Measurements from ENCODE around the gene SMAD6. TPM values are rescaled to one million over a fixed set of nuclear protein-coding genes. Genes with fewer than 3 reads are reported as not detected.

The SMAD6 gene
- total RNA-seq, 2 donors from 2014 or later = 9.4 to 22.0 TPM

DNA sequence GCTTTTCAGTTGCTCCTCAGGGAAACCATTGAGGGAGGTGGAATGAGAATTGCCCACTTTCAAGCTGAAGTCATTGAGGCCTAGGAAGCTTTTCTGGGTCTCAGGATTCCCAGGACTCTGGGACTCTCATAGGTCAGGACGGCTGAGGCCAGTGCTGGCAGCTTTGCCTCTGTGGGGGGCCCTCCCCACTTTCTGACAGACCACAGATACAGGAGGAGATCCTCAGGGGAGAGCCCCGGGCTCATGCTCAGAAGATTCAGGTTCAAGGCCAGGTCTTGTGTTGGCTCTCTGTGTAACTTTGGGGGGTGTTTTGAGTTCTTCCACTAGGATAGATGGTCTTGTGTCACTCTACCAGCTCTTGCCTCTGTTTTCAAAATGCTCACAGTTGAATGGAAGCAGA is 50.0 kb downstream of the SMAD6 start:
- TF ChIP-seq, protein P1, sequence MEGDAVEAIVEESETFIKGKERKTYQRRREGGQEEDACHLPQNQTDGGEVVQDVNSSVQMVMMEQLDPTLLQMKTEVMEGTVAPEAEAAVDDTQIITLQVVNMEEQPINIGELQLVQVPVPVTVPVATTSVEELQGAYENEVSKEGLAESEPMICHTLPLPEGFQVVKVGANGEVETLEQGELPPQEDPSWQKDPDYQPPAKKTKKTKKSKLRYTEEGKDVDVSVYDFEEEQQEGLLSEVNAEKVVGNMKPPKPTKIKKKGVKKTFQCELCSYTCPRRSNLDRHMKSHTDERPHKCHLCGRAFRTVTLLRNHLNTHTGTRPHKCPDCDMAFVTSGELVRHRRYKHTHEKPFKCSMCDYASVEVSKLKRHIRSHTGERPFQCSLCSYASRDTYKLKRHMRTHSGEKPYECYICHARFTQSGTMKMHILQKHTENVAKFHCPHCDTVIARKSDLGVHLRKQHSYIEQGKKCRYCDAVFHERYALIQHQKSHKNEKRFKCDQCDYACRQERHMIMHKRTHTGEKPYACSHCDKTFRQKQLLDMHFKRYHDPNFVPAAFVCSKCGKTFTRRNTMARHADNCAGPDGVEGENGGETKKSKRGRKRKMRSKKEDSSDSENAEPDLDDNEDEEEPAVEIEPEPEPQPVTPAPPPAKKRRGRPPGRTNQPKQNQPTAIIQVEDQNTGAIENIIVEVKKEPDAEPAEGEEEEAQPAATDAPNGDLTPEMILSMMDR (IDR thresholded peaks at IDR 0.05) = no peak
- no peak overlapping the region for H3K4me3 ChIP-seq
- no peaks in the 10 kb centered on the region for H3K9me3 ChIP-seq
- intact Hi-C loops (cut with DNase I) = no loop called here
- no peak overlapping the region for H3K9ac ChIP-seq (ENCODE audit: low read depth in 2 of 2, low read length in 2 of 2)
- H3K36me3 ChIP-seq = no peaks in the 10 kb centered on the region
- no peaks in the 10 kb centered on the region for H3K4me1 ChIP-seq
- no peak overlapping the region for H3K27ac ChIP-seq
- no peak for DNase-seq
- no peaks in the 10 kb centered on the region for H3K27me3 ChIP-seq

DNA sequence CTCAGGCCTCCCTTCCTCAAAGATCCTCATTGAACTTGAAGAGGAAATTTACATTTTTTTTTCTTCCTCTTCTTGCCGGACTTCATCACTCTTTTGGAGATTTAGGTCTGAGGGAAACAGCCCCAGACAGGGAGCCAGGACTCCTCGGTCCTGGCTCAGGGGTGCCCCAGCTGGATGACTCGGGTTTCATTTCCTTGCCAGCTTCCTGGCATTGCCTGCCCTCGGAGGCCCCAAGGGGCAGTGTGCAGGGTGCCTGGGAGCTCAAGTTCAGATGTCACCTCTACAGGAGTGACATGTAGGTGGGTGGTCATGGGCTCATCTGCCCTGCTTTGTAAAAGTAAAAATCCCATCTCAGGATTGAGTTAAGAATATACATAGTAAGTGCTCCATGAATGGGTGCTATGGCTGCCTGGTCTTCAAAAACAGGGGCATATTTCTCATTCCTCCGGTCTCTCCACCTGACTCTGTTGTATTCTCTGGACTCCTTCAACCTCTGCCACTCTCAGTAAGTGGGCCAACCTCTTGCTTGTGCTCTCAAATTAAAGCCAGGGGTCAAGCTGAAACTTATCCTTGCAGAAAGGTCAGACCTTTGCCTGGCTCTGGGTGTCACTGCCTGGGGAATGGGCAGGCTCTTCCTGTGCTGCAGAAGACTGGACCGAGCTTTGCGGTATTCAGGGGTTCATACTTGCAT is 51.8 kb downstream of the SMAD6 start:
- Histone ChIP-seq H3K4me3 (no peak overlapping the region), H3K36me3 (no peaks in the 10 kb centered on the region), H3K4me1 (no peaks in the 10 kb centered on the region), H3K9ac (ENCODE audit: low read depth in 2 of 2, low read length in 2 of 2) (no peak overlapping the region), H3K27me3 (no peaks in the 10 kb centered on the region), H3K9me3 (no peaks in the 10 kb centered on the region), H3K27ac (no peak overlapping the region)
- TF ChIP-seq, protein P1 (IDR thresholded peaks at IDR 0.05) = no peak
- no peak for DNase-seq
- intact Hi-C loops (cut with DNase I) = no loop called here

DNA sequence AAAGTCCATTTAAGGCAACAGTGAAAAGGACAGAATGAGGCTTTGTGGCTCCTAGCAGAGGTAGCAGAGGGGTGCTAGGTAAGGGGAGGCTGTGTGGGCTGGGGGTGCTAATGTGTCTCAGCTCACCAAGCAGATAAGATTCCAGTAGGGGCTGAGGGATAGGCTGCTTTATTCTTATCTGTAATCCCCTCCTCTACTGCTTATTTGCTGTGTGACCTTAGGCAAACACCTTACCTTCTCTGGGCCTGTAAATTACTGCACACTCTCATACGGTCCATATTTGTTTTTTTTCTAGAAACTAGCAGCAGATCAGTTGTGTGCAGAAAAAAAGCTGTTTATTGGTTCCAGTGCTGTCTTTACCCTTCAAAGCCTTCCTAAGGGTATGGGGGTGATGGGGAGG is 52.8 kb downstream of the SMAD6 start:
- no peaks in the 10 kb centered on the region for H3K4me1 ChIP-seq
- DNase-seq = no peak
- H3K9ac ChIP-seq (ENCODE audit: low read depth in 2 of 2, low read length in 2 of 2) = no peak overlapping the region
- no peak overlapping the region for H3K27ac ChIP-seq
- H3K36me3 ChIP-seq = no peaks in the 10 kb centered on the region
- H3K4me3 ChIP-seq = no peak overlapping the region
- intact Hi-C loops (cut with DNase I) = no loop called here
- H3K27me3 ChIP-seq = no peaks in the 10 kb centered on the region
- TF ChIP-seq, protein P1 (IDR thresholded peaks at IDR 0.05) = no peak
- no peaks in the 10 kb centered on the region for H3K9me3 ChIP-seq

DNA sequence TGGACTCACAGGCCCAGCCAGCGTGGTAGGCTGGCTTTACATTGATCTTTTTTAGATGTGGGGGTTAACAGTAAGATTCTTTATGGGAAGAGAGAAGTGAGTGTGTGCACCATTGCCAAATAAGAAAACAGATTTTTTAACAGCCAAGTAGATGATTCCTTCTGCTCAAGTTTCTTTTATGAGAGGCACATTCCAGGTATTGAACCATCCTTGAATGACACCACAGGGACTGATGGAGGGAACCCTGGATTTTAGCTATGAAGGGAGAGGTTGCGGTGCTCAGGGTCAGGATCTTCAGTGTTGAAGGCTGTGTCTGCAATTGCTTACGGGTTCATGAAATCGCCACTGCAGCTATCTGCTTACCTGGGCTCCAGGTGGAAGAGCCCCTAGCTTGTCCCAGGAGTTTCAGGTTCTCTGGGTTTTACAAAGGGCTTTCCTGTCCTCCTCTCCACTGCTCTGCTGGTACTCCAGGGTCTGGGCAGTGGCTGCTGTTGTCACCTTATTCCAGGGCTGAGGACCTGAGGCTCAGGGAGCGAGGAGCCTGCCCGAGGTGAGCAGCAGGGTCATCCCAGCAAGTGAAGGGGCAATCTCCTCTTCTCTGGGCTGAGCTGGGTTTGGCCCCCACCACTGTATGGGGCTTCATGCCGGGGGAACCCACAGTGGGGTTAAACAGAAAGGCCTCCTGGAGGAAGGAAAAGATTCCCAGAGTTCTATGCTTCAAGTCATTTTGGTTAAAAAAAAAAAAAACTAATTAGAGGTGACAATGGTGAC is 53.4 kb downstream of the SMAD6 start:
- intact Hi-C loops (cut with DNase I) = no loop called here
- Histone ChIP-seq H3K9ac (ENCODE audit: low read depth in 2 of 2, low read length in 2 of 2) (no peak overlapping the region), H3K27me3 (no peaks in the 10 kb centered on the region), H3K4me3 (no peak overlapping the region), H3K36me3 (no peaks in the 10 kb centered on the region), H3K9me3 (no peaks in the 10 kb centered on the region), H3K27ac (no peak overlapping the region), H3K4me1 (no peaks in the 10 kb centered on the region)
- no peak for DNase-seq
- TF ChIP-seq, protein P1 (IDR thresholded peaks at IDR 0.05) = no peak

DNA sequence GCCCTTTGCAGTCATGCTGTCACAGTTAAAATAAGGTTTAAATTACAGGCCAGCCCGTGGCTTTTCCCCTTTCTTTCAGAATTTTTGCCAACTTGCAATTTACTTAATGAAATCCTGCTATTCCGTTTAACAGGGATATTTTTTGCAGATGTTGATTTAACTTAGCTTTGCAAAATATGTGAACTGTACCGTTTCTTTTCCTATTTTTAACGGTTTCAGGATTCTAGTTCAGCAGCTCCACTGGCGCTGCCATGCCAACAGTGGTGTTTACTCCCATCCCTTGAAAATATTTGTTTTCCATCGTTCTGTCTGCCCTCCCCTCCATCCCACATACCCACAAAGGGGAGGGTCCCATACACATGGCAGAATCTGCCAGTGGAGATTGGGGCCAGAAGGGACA is 54.3 kb downstream of the SMAD6 start:
- Histone ChIP-seq H3K27me3 (no peaks in the 10 kb centered on the region), H3K9me3 (no peaks in the 10 kb centered on the region), H3K36me3 (no peaks in the 10 kb centered on the region), H3K9ac (ENCODE audit: low read depth in 2 of 2, low read length in 2 of 2) (no peak overlapping the region), H3K27ac (no peak overlapping the region), H3K4me3 (no peak overlapping the region), H3K4me1 (no peaks in the 10 kb centered on the region)
- intact Hi-C loops (cut with DNase I) = no loop called here
- no peak for DNase-seq
- TF ChIP-seq, protein P1 (IDR thresholded peaks at IDR 0.05) = no peak

Measured in colonic mucosa (tissue), 4 donors.